HEK293 (cell line): Measurements from ENCODE around the gene NDUFV2.

ENCODE experiments used
- REST ChIP-seq: fragments of 450-650 bp; formaldehyde crosslinking; IDR thresholded peaks from 2 replicates; pipeline ENCODE4 v1.5.1; 2016; ENCODE audit warnings: missing biosample characterization, missing genetic modification characterization
- ZBTB8A ChIP-seq: fragments of 450-650 bp; formaldehyde crosslinking; IDR thresholded peaks from 2 replicates; pipeline ENCODE4 v1.5.1; 2016; ENCODE audit warnings: missing biosample characterization, missing genetic modification characterization
- ZNF157 ChIP-seq: fragments of 450-650 bp; formaldehyde crosslinking; IDR thresholded peaks from 2 replicates; pipeline ENCODE4 v1.5.1; 2016; ENCODE audit warnings: missing biosample characterization, missing genetic modification characterization
- ZNF239 ChIP-seq: fragments of 450-650 bp; formaldehyde crosslinking; IDR thresholded peaks from 2 replicates; pipeline ENCODE4 v1.5.1; 2016; ENCODE audit warnings: missing biosample characterization, missing genetic modification characterization

GRCh38 chr18:9070212-9070611 lies 32.3 kb upstream of the NDUFV2 start:
- TF ChIP-seq ZNF239 (no peak), ZNF157 (tag by site-specific recombination) (no peak), REST (tag by site-specific recombination) (no peak), ZBTB8A (tag by site-specific recombination) (no peak)
